ENCODE data around the gene MT1HL1.

Gene MT1HL1

DNA sequence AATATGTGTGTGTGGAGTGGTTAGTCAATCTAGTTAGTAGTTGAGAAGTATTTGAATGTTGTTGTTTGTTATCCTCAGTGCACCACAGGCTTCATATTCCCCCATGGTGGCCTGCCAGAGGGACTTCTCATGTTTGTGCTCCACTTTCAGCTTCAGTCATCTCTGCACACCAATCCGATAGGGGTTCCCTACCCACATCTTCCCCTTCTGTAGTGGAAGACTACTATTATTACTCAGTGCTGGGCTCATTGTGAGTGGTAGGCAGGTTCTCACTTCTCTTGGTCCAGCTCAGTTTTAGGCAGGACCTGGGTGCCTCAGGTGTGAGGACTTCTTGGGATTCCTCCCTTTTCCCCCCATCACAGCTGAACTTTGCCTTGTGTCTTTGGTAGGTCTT is 14.2 kb downstream of the MT1HL1 start:
- TF ChIP-seq, protein P1, sequence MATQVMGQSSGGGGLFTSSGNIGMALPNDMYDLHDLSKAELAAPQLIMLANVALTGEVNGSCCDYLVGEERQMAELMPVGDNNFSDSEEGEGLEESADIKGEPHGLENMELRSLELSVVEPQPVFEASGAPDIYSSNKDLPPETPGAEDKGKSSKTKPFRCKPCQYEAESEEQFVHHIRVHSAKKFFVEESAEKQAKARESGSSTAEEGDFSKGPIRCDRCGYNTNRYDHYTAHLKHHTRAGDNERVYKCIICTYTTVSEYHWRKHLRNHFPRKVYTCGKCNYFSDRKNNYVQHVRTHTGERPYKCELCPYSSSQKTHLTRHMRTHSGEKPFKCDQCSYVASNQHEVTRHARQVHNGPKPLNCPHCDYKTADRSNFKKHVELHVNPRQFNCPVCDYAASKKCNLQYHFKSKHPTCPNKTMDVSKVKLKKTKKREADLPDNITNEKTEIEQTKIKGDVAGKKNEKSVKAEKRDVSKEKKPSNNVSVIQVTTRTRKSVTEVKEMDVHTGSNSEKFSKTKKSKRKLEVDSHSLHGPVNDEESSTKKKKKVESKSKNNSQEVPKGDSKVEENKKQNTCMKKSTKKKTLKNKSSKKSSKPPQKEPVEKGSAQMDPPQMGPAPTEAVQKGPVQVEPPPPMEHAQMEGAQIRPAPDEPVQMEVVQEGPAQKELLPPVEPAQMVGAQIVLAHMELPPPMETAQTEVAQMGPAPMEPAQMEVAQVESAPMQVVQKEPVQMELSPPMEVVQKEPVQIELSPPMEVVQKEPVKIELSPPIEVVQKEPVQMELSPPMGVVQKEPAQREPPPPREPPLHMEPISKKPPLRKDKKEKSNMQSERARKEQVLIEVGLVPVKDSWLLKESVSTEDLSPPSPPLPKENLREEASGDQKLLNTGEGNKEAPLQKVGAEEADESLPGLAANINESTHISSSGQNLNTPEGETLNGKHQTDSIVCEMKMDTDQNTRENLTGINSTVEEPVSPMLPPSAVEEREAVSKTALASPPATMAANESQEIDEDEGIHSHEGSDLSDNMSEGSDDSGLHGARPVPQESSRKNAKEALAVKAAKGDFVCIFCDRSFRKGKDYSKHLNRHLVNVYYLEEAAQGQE (IDR thresholded peaks at IDR 0.05; ENCODE audit: insufficient read depth in 1 of 2, low read depth in 2 of 2, low read length in 2 of 2): no peak

DNA sequence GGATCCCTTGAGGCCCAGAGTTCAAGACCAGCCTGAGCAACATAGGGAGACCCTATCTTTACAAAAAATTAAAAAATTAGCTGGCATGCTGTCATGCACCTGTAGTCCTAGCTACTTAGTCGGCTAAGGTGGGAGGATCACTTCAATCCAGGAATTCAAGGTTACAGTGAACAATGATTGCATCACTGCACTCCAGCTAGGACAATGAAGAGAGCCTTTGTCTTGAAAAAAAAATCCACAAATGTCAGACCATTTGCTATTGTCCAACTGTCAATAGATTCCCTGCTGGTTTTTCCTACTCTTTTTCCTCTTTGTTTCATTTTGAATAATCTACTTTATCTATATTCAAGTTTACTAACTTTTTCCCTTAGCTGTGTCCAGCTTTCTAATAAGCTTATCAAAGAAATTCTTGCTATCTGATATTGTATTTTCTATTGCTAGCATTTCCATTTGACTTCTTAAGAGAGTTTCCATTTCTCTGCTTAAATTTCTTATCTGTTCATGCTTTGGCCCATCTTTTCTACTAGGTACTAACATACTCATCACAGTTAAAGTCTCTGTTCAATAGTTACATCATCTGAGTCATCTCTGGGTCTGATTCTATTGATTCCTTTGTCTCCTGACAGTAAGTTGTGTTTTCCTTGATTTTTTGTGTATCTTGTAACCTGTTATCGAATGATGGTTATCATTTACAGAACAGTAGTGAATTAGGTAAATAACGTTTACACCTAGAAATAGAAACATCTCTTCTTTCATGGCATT is 14.8 kb downstream of the MT1HL1 start:
- TF ChIP-seq FOXP2 (optimal IDR thresholded peaks at IDR 0.05; ENCODE audit: borderline replicate concordance, extremely low read depth, extremely low read length, insufficient read depth) (no peak), TAF1 (IDR thresholded peaks at IDR 0.05; ENCODE audit: borderline replicate concordance, insufficient read depth, low read length) (no peak), POLR2AphosphoS5 (IDR thresholded peaks at IDR 0.05; ENCODE audit: low read depth, low read length) (no peak), SIN3A (IDR thresholded peaks at IDR 0.05; ENCODE audit: borderline replicate concordance, insufficient read depth, low read length) (no peak)
- TF ChIP-seq, protein P1 (IDR thresholded peaks at IDR 0.05; ENCODE audit: insufficient read depth in 1 of 2, low read depth in 2 of 2, low read length in 2 of 2): no peak

DNA sequence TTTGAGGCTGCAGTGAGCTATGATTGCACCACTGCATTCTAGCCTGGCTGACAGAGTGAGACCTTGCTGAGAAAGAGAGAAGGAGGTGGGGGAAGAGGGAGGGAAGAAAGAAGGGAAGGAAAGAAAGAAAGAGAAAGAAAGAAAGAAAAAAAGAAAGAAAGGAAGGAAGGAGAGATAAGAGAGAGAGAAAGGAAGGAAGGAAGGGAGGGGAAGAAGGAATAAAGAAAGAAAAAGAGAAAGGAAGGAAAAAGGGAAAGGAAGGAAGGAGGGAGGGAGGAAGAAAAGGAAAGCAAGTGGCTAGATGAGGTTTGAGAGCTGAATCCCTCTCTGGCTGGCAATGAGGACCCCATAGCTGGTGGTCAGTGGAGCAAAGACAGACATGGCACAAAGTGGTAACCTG is 20.4 kb downstream of the MT1HL1 start:
- no peak for TF ChIP-seq SIN3A (IDR thresholded peaks at IDR 0.05; ENCODE audit: borderline replicate concordance, insufficient read depth, low read length)

DNA sequence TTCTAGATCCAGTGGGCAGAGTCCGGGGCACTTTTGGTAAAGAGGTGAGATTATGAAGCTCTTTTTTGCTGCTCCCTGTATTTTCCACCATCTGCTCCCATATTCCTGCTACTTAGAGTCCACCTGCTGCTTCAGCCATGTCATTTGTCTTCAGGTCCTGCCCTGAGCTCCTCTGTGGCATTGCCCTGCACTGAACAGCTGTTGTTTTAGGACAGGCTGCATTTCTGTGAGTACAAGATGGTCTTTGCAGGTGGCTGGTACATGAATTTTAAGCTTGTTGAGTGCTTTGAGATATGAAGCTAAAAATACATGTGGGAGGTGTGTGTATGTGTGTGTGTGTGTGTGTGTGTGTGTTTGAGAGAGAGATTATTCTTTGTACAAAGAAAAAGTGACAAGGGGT is 21.9 kb downstream of the MT1HL1 start:
- no peak for TF ChIP-seq TAF1 (IDR thresholded peaks at IDR 0.05; ENCODE audit: borderline replicate concordance, insufficient read depth, low read length)
- no peak for TF ChIP-seq POLR2AphosphoS5 (IDR thresholded peaks at IDR 0.05; ENCODE audit: low read depth, low read length)
- no peak for TF ChIP-seq SIN3A (IDR thresholded peaks at IDR 0.05; ENCODE audit: borderline replicate concordance, insufficient read depth, low read length)
- TF ChIP-seq, protein P1 (IDR thresholded peaks at IDR 0.05; ENCODE audit: insufficient read depth in 1 of 2, low read depth in 2 of 2, low read length in 2 of 2): no peak
- TF ChIP-seq FOXP2 (optimal IDR thresholded peaks at IDR 0.05; ENCODE audit: borderline replicate concordance, extremely low read depth, extremely low read length, insufficient read depth): no peak

DNA sequence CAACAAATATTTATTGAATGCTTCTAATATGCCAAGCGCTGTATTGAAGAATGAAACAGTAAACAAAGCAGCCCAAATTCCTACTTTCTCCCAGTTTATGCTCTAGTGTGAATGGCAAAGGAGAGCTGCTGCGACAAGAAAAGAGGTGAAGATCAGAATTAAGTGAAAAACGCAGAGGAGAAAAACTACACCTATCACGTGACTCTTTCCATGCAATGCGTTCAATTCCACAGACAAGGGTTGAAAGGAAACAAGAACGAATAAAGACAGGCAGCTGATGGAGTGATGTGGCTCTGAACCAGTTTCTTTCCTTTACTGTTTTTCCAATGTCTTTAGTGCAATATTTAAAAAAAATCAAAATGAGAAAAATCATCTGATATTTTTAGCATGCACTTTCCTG is 23.6 kb downstream of the MT1HL1 start:
- TF ChIP-seq SIN3A (IDR thresholded peaks at IDR 0.05; ENCODE audit: borderline replicate concordance, insufficient read depth, low read length) (no peak), TAF1 (IDR thresholded peaks at IDR 0.05; ENCODE audit: borderline replicate concordance, insufficient read depth, low read length) (no peak), POLR2AphosphoS5 (IDR thresholded peaks at IDR 0.05; ENCODE audit: low read depth, low read length) (no peak), FOXP2 (optimal IDR thresholded peaks at IDR 0.05; ENCODE audit: borderline replicate concordance, extremely low read depth, extremely low read length, insufficient read depth) (no peak)
- TF ChIP-seq, protein P1 (IDR thresholded peaks at IDR 0.05; ENCODE audit: insufficient read depth in 1 of 2, low read depth in 2 of 2, low read length in 2 of 2): no peak

Data from PFSK-1 (cell line).